Measurements from ENCODE around the gene NPC1L1.

DNA sequence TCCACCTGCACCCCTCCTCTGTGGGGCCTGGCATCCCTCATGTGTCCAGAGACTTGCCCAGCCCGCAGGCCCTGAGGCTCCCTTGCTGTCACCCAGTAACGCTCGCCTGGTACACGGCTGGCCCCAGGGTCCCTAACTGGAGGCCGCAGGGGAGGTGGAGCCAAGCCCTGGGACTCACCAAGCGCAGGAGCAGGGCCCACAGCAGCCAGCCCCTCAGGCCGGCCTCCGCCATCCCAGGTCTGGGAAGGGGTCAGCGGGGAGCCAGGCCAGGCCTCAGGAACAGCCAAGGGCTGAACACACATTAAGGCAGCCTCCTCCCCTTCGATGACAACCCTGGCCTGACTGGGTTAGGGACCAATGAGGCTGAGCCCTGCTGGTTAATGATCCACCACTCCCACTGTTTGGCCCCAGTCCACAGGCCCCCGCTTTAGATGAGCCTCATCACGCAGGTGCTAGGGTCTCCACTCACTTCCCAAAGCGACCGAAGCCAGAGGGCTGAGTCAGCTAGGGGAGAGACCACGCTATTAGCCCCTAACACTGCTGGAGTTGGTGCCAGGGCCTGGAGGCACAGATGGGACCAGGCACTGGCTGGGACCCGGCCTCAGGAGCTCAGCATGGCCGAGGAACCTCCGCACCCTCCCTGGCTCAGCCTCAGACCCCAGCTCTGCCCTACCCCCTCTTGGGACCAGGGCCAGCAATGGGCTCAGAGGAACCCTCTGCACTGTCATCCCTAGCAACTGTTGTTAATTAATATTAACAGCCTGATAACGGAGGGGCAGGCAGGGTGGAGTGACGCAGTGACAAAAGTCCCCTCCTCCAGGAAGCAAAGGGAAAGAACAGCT is at the start of gene NPC1L1:
- TF ChIP-seq, protein P1, sequence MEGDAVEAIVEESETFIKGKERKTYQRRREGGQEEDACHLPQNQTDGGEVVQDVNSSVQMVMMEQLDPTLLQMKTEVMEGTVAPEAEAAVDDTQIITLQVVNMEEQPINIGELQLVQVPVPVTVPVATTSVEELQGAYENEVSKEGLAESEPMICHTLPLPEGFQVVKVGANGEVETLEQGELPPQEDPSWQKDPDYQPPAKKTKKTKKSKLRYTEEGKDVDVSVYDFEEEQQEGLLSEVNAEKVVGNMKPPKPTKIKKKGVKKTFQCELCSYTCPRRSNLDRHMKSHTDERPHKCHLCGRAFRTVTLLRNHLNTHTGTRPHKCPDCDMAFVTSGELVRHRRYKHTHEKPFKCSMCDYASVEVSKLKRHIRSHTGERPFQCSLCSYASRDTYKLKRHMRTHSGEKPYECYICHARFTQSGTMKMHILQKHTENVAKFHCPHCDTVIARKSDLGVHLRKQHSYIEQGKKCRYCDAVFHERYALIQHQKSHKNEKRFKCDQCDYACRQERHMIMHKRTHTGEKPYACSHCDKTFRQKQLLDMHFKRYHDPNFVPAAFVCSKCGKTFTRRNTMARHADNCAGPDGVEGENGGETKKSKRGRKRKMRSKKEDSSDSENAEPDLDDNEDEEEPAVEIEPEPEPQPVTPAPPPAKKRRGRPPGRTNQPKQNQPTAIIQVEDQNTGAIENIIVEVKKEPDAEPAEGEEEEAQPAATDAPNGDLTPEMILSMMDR (IDR thresholded peaks at IDR 0.05), result no peak
- TF ChIP-seq POLR2A (IDR thresholded peaks at IDR 0.05), result no peak

Data from esophagus squamous epithelium (tissue), 4 donors.